ENCODE data around the gene MOSPD2.

DNA sequence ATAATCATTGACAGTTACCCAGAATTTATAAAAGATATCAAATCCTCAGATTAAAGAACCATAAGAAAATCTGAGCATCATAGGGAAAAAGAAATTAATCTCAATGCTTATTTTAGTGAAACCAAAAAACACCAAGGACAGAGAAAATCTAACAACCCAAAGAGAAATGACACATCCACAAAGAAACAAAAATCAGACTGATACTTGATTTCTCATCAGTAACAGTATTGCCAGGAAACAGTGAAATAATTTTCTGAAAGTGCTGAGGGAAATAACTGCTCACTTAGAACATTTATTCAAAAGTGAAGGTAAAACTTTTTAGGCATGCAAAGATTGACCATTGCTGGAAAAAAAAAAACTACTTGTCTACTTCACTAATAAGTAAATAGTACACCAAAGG is 10.6 kb downstream of the MOSPD2 start:
- no peak for TF ChIP-seq EZH2 (IDR thresholded peaks at IDR 0.05; ENCODE audit: insufficient read depth, poor library complexity, severe bottlenecking)
- TF ChIP-seq EZH2phosphoT487 (IDR thresholded peaks at IDR 0.05; ENCODE audit: insufficient read depth, low read depth), result no peak

All from GM23248 (cell line).